ENCODE measurements around the gene DCTN4.
A peak's percentile ranks its signal among the peaks of the same experiment; 100 is the strongest.

The DCTN4 gene

GRCh38 chr5:150690760-150691159 lies 68.1 kb downstream of the DCTN4 start:
- no peaks in the 10 kb centered on the region for H3K4me1 ChIP-seq
- H3K9me3 ChIP-seq = no peaks in the 10 kb centered on the region
- H3K27ac ChIP-seq = no peak overlapping the region
- DNase-seq = no peak
- intact Hi-C loops (cut with DNase I; ENCODE audit: low total_unique reads) = no loop called here
- no peak overlapping the region for H3K4me3 ChIP-seq
- no peak for TF ChIP-seq CTCF (IDR thresholded peaks at IDR 0.05)
- no peaks in the 10 kb centered on the region for H3K27me3 ChIP-seq
- peaks cover 54 to 68% (median 54%) of the 10 kb centered on the region in 3 donors for H3K36me3 ChIP-seq

GRCh38 chr5:150689120-150689519 lies 69.7 kb downstream of the DCTN4 start:
- Histone ChIP-seq H3K9me3 (no peaks in the 10 kb centered on the region), H3K36me3 (peaks cover 38 to 52% (median 38%) of the 10 kb centered on the region in 3 donors)
- intact Hi-C loops (cut with DNase I; ENCODE audit: low total_unique reads) = no loop called here

GRCh38 chr5:150676578-150676977 lies 82.2 kb downstream of the DCTN4 start:
- no peak overlapping the region for H3K27ac ChIP-seq
- H3K9me3 ChIP-seq = no peaks in the 10 kb centered on the region
- TF ChIP-seq CTCF (IDR thresholded peaks at IDR 0.05) = no peak
- peaks cover 0 to 3% of the 10 kb centered on the region in 2 donors for H3K27me3 ChIP-seq
- peaks cover 0 to 40% (median 34%) of the 10 kb centered on the region in 4 donors for H3K4me1 ChIP-seq
- intact Hi-C loops (cut with DNase I; ENCODE audit: low total_unique reads) = no loop called here
- no peak overlapping the region for H3K4me3 ChIP-seq
- no peak for DNase-seq
- no peaks in the 10 kb centered on the region for H3K36me3 ChIP-seq

More at GRCh38 chr5:150689120-150689519, 69.7 kb downstream of the DCTN4 start:
- DNase-seq = no peak
- no peak for TF ChIP-seq CTCF (IDR thresholded peaks at IDR 0.05)
- no peaks in the 10 kb centered on the region for H3K27me3 ChIP-seq
- H3K27ac ChIP-seq = no peak overlapping the region
- H3K4me1 ChIP-seq = no peaks in the 10 kb centered on the region
- no peak overlapping the region for H3K4me3 ChIP-seq

GRCh38 chr5:150675069-150675468 lies 83.7 kb downstream of the DCTN4 start:
- TF ChIP-seq CTCF (IDR thresholded peaks at IDR 0.05) = no peak
- peaks cover 0 to 46% (median 41%) of the 10 kb centered on the region in 4 donors for H3K4me1 ChIP-seq
- H3K27ac ChIP-seq = peak overlapping the region; percentile 74 to 79
- no peak overlapping the region for H3K4me3 ChIP-seq
- intact Hi-C loops (cut with DNase I; ENCODE audit: low total_unique reads) = no loop called here
- no peaks in the 10 kb centered on the region for H3K9me3 ChIP-seq
- DNase-seq = no peak
- H3K27me3 ChIP-seq = peaks cover 0 to 4% of the 10 kb centered on the region in 2 donors
- no peaks in the 10 kb centered on the region for H3K36me3 ChIP-seq

- peaks cover 0 to 46% (median 41%) of the 10 kb centered on the region in 4 donors for H3K4me1 ChIP-seq
- intact Hi-C loops (cut with DNase I; ENCODE audit: low total_unique reads) = no loop called here
- DNase-seq = peak; percentile 82 to 87
- no peaks in the 10 kb centered on the region for H3K36me3 ChIP-seq
- peaks cover 0 to 4% of the 10 kb centered on the region in 2 donors for H3K27me3 ChIP-seq
- TF ChIP-seq CTCF (IDR thresholded peaks at IDR 0.05) = no peak
- peak overlapping the region; percentile 74 to 79 for H3K27ac ChIP-seq
- no peak overlapping the region for H3K4me3 ChIP-seq
- no peaks in the 10 kb centered on the region for H3K9me3 ChIP-seq
Measured at GRCh38 chr5:150674341-150674821, 84.4 kb downstream of the DCTN4 start.

GRCh38 chr5:150672884-150673275 lies 85.9 kb downstream of the DCTN4 start:
- H3K27ac ChIP-seq = peak overlapping the region; percentile 74 to 79

More at GRCh38 chr5:150672884-150673275, 85.9 kb downstream of the DCTN4 start:
- no peak for TF ChIP-seq CTCF (IDR thresholded peaks at IDR 0.05)
- Histone ChIP-seq H3K4me3 (peak overlapping the region; percentile 49 to 57), H3K9me3 (no peaks in the 10 kb centered on the region), H3K4me1 (peaks cover 0 to 46% (median 41%) of the 10 kb centered on the region in 4 donors), H3K36me3 (no peaks in the 10 kb centered on the region), H3K27me3 (peaks cover 0 to 4% of the 10 kb centered on the region in 2 donors)
- intact Hi-C loops (cut with DNase I; ENCODE audit: low total_unique reads) = no loop called here
- no peak for DNase-seq

All from tibial artery (tissue), 4 donors.